Endothelial cell of umbilical vein (primary cell): ENCODE data around the gene NEIL3. TPM values are rescaled to one million over a fixed set of nuclear protein-coding genes. Genes with fewer than 3 reads are reported as not detected.

ENCODE experiments used
- BruUV-seq: library from RNA; stranded (reverse); fragments of 400-500 nt; replicated peaks from 2 replicates; lab custom pipeline; 2021; lab: Mats Ljungman, UMichigan
- CTCF ChIA-PET: fragments of 300-600, 350-600 bp; sonication (Branson Sonifier 250); formaldehyde crosslinking; loops from one replicate; lab custom pipeline; 2021; ENCODE audit warnings: antibody characterized with exemption, inconsistent platforms; lab: Charles Lee
- POLR2A ChIA-PET: fragments of 300-600, 350-600 bp; sonication (Branson Sonifier 250); formaldehyde crosslinking; loops from one replicate; lab custom pipeline; 2021; ENCODE audit warnings: antibody characterized with exemption, inconsistent platforms; lab: Charles Lee
- DNase-seq: peaks from one replicate; pipeline ENCODE4 v3.0.0-alpha.2; 2011; ENCODE audit warnings: low read depth, low spot score
- FAIRE-seq: peaks from 2 replicates; lab custom pipeline; 2011; peaks lifted over from hg19 to GRCh38; lab: Jason Lieb, UNC
- H2AFZ ChIP-seq: 2 replicates; pipeline ENCODE4 v1.6.0; 2012; ENCODE audit warnings: low read depth, low read length, control low read depth, inconsistent platforms
- H3K27ac ChIP-seq: 2 replicates; pipeline ENCODE4 v1.5.1; 2011; ENCODE audit warnings: low read depth, mild to moderate bottlenecking, control low read depth, low read length, moderate library complexity; ENCODE audit not compliant: insufficient read depth
- H3K27me3 ChIP-seq, 2 experiments: 2 replicates each; pipeline versions ENCODE4 v1.6.0 to v1.6.1; 2011; ENCODE audit warnings: low read length in 2 of 2, mixed read lengths in 1 of 2; ENCODE audit not compliant: control insufficient read depth in 2 of 2, insufficient read depth in 2 of 2
- H3K36me3 ChIP-seq, 2 experiments: 2 replicates in 1 of 2; 3 replicates in 1 of 2; pipeline ENCODE4 v1.5.1; 2011; ENCODE audit warnings: low read length in 2 of 2, mild to moderate bottlenecking in 1 of 2, moderate library complexity in 1 of 2; ENCODE audit not compliant: control insufficient read depth in 2 of 2, insufficient read depth in 2 of 2; ENCODE audit errors: extremely low read depth in 1 of 2
- H3K4me1 ChIP-seq: 3 replicates; pipeline ENCODE4 v1.5.1; 2011; ENCODE audit warnings: mild to moderate bottlenecking, low read length; ENCODE audit not compliant: control insufficient read depth, insufficient read depth; ENCODE audit errors: extremely low read depth
- H3K4me2 ChIP-seq: 2 replicates; pipeline ENCODE4 v1.6.1; 2011; ENCODE audit warnings: low read length, control low read depth, mixed read lengths; ENCODE audit not compliant: insufficient read depth
- H3K4me3 ChIP-seq, 3 experiments: fragments of 200-600 bp in 1 of 3; sonication (generic), shearing (Covaris generic) in 1 of 3; replicated peaks in 1 of 3; 2 replicates each; pipeline ENCODE4 v1.5.1; 2011 to 2016; ENCODE audit warnings: control low read depth in 3 of 3, low read length in 3 of 3, mild to moderate bottlenecking in 2 of 3, inconsistent platforms in 1 of 3, low read depth in 1 of 3, moderate library complexity in 1 of 3; ENCODE audit not compliant: insufficient read depth in 1 of 3
- H3K79me2 ChIP-seq: 2 replicates; pipeline ENCODE4 v1.6.0; 2012; ENCODE audit warnings: low read length, inconsistent platforms; ENCODE audit not compliant: control insufficient read depth, insufficient read depth
- H3K9ac ChIP-seq: replicated peaks from 2 replicates; pipeline ENCODE3; 2011; ENCODE audit warnings: low read length, control low read depth; ENCODE audit not compliant: insufficient read depth; ENCODE audit errors: extremely low read depth
- H3K9me1 ChIP-seq: replicated peaks from 3 replicates; pipeline ENCODE4 v1.6.0; 2011; ENCODE audit warnings: mild to moderate bottlenecking, low read length; ENCODE audit not compliant: control insufficient read depth, insufficient read depth; ENCODE audit errors: extremely low read depth
- H3K9me3 ChIP-seq: replicated peaks from 2 replicates; pipeline ENCODE4 v1.5.1; 2012; ENCODE audit warnings: low read length, inconsistent platforms; ENCODE audit not compliant: control insufficient read depth, insufficient read depth
- H4K20me1 ChIP-seq: replicated peaks from 2 replicates; pipeline ENCODE3; 2011; ENCODE audit warnings: mild to moderate bottlenecking, low read length; ENCODE audit not compliant: control insufficient read depth, insufficient read depth; ENCODE audit errors: extremely low read depth
- EZH2 ChIP-seq: IDR thresholded peaks from 2 replicates; pipeline ENCODE4 v1.6.1; 2012; ENCODE audit warnings: borderline replicate concordance, low read depth, mild to moderate bottlenecking, moderate library complexity, low read length, inconsistent platforms; ENCODE audit not compliant: severe bottlenecking
- FOS ChIP-seq: IDR thresholded peaks from 2 replicates; pipeline ENCODE4 v1.6.1; 2011; ENCODE audit warnings: mild to moderate bottlenecking, low read length, moderate library complexity, borderline replicate concordance; ENCODE audit not compliant: insufficient read depth
- GATA2 ChIP-seq: IDR thresholded peaks from 2 replicates; pipeline ENCODE4 v1.7.0; 2011; ENCODE audit warnings: low read depth, mild to moderate bottlenecking, moderate library complexity, mixed read lengths, low read length; ENCODE audit not compliant: insufficient read length, insufficient read depth
- JUN ChIP-seq: IDR thresholded peaks from 2 replicates; pipeline ENCODE4 v1.6.1; 2011; ENCODE audit warnings: borderline replicate concordance, low read depth; ENCODE audit not compliant: insufficient read length, insufficient read depth
- MYC ChIP-seq: IDR thresholded peaks from one replicate; pipeline ENCODE4 v1.6.1; 2011; ENCODE audit warnings: mild to moderate bottlenecking, low read depth, low read length
- POLR2A ChIP-seq: IDR thresholded peaks from 2 replicates; pipeline ENCODE4 v1.6.1; 2012; ENCODE audit warnings: low read depth, mild to moderate bottlenecking, control low read depth, low read length
- POLR2AphosphoS5 ChIP-seq: IDR thresholded peaks from 2 replicates; pipeline ENCODE4 v1.6.1; 2012; ENCODE audit warnings: low read depth, mild to moderate bottlenecking, control low read depth, low read length, moderate library complexity; ENCODE audit not compliant: insufficient read depth
- dilution Hi-C: fragments of 300-500 bp; cut with MboI; formaldehyde crosslinking; loops from one replicate; pipeline ENCODE4 v1.15.0; 2019; ENCODE audit warnings: low sequenced_read_pairs; ENCODE audit not compliant: extremely low pct_ligation_motif_present
- intact Hi-C: fragments of 100-400 bp; cut with micrococcal nuclease; formaldehyde crosslinking; loops from one replicate; pipeline ENCODE4 v1.10.0; 2022
- polyA plus RNA-seq, 4 experiments: library from polyadenylated mRNA; depleted of rRNA in 3 of 4; stranded (reverse) in 3 of 4; unstranded in 1 of 4; fragments of >200 nt; gene quantifications; 2 replicates each; pipeline versions ENCODE4 v1.2.1 to v1.2.3, GENCODE V29; 2011 to 2012; ENCODE audit warnings: missing spikeins in 1 of 4
- total RNA-seq: library from RNA; stranded (reverse); gene quantifications from 2 replicates; pipeline ENCODE4 v1.2.3, GENCODE V29; 2021
- TF ChIP-seq, protein P1 (sequence below), 2 donors: IDR thresholded peaks; 1 replicate in 1 of 2; 2 replicates in 1 of 2; pipeline ENCODE4 v1.5.1; 2011; ENCODE audit warnings: low read length in 2 of 2, mild to moderate bottlenecking in 2 of 2, moderate library complexity in 2 of 2, control low read depth in 1 of 2, inconsistent platforms in 1 of 2, low read depth in 1 of 2; ENCODE audit not compliant: insufficient read depth in 1 of 2; ENCODE audit errors: extremely low read depth in 1 of 2
- TF ChIP-seq, protein P2 (sequence below): IDR thresholded peaks from 2 replicates; pipeline ENCODE4 v1.6.1; 2011; ENCODE audit not compliant: insufficient read depth, insufficient read length

NEIL3 gene
- total and polyA plus RNA-seq, 2 donors (not counting 3 experiments of a cell fraction or from before 2014, with no cell fraction given) = 3.7 to 6.9 TPM

DNA sequence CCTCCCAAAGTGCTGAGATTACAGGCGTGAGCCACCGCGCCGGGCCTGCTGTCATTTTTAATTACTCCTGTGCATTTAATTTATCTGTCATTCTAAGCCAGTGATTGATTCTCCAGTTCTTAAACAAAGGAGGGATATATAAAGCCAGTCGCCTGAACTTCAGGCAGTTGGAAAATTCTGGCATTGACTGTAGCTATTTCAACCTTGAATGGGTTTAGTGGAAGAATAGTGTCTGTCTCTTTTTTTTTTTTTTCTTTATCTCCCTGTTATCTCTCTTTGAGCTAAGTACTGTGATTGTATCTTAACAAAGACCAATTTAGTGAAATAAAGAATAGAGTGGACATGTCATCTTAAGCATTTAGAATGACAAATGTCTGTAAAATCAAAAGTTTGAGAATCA is 11.0 kb downstream of the NEIL3 start:
- Histone ChIP-seq H3K9ac (no peak overlapping the region), H3K36me3 (no peaks in the 10 kb centered on the region), H3K27me3 (no peaks in the 10 kb centered on the region), H3K9me3 (no peaks in the 10 kb centered on the region), H3K79me2 (peaks cover 25% of the 10 kb centered on the region), H3K4me3 (no peak overlapping the region), H3K4me2 (no peak overlapping the region), H3K9me1 (no peaks in the 10 kb centered on the region), H2AFZ (no peak overlapping the region), H3K4me1 (peaks cover 13% of the 10 kb centered on the region), H3K27ac (no peak overlapping the region), H4K20me1 (no peaks in the 10 kb centered on the region)
- DNase-seq (no peak), FAIRE-seq (no peak)
- ChIA-PET POLR2A (interaction anchor here (0.8 kb wide), 1 partner anchor 9 kb away, joined by 3 read pairs; no protein-coding TSS in a partner anchor), CTCF (interaction anchor here (1.1 to 3.8 kb wide), 2 partner anchors 8 to 10 kb away, joined by 3 to 21 read pairs; no protein-coding TSS in a partner anchor)
- TF ChIP-seq, protein P1, sequence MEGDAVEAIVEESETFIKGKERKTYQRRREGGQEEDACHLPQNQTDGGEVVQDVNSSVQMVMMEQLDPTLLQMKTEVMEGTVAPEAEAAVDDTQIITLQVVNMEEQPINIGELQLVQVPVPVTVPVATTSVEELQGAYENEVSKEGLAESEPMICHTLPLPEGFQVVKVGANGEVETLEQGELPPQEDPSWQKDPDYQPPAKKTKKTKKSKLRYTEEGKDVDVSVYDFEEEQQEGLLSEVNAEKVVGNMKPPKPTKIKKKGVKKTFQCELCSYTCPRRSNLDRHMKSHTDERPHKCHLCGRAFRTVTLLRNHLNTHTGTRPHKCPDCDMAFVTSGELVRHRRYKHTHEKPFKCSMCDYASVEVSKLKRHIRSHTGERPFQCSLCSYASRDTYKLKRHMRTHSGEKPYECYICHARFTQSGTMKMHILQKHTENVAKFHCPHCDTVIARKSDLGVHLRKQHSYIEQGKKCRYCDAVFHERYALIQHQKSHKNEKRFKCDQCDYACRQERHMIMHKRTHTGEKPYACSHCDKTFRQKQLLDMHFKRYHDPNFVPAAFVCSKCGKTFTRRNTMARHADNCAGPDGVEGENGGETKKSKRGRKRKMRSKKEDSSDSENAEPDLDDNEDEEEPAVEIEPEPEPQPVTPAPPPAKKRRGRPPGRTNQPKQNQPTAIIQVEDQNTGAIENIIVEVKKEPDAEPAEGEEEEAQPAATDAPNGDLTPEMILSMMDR (IDR thresholded peaks at IDR 0.05; ENCODE audit: extremely low read depth in 1 of 2, insufficient read depth in 1 of 2, low read depth in 1 of 2, low read length in 2 of 2) = no peak
- TF ChIP-seq, protein P2, sequence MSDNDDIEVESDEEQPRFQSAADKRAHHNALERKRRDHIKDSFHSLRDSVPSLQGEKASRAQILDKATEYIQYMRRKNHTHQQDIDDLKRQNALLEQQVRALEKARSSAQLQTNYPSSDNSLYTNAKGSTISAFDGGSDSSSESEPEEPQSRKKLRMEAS = no peak
- TF ChIP-seq POLR2AphosphoS5 (no peak), GATA2 (no peak), JUN (no peak), MYC (no peak), POLR2A (no peak), FOS (no peak), EZH2 (no peak)
- dilution Hi-C loops (no loop called here), intact Hi-C loops (loop anchor here (5.0 to 10.0 kb wide), 3 partner anchors 196 to 998 kb away; partner anchors contain the start of gene VEGFC)
- no TSS peak for BruUV-seq
